CD14-positive monocyte (primary cell): ENCODE data around the gene RAVER1. TPM values are rescaled to one million over a fixed set of nuclear protein-coding genes. Genes with fewer than 3 reads are reported as not detected.

Source experiments
- DNase-seq, 3 donors: peaks; one replicate each; pipeline ENCODE4 v3.0.0-alpha.2; 2011 to 2022
- H2AFZ ChIP-seq: 2 replicates; pipeline ENCODE4 v1.6.0; 2012; ENCODE audit warnings: mild to moderate bottlenecking, low read depth, low read length, inconsistent platforms; ENCODE audit not compliant: insufficient read depth, poor library complexity, severe bottlenecking
- H3K27ac ChIP-seq, 2 donors: 1 replicate in 1 of 2; 2 replicates in 1 of 2; pipeline ENCODE4 v1.5.1; 2012 to 2013; ENCODE audit warnings: low read length in 2 of 2, control low read depth in 1 of 2, inconsistent platforms in 1 of 2, low read depth in 1 of 2, mild to moderate bottlenecking in 1 of 2
- H3K27me3 ChIP-seq, 2 donors: one replicate each; pipeline versions ENCODE4 v1.6.0 to v1.6.1; 2011 to 2013; ENCODE audit warnings: low read length in 2 of 2; ENCODE audit not compliant: control insufficient read depth in 2 of 2, insufficient read depth in 2 of 2
- H3K36me3 ChIP-seq, 2 donors: replicated peaks in 1 of 2; 1 replicate in 1 of 2; 2 replicates in 1 of 2; pipeline versions ENCODE4 v1.5.1 to v1.6.1; 2012 to 2013; ENCODE audit warnings: low read length in 2 of 2, control low read depth in 1 of 2, inconsistent platforms in 1 of 2, mild to moderate bottlenecking in 1 of 2; ENCODE audit not compliant: insufficient read depth in 2 of 2, control insufficient read depth in 1 of 2
- H3K4me1 ChIP-seq, 2 donors: 1 replicate in 1 of 2; 2 replicates in 1 of 2; pipeline versions ENCODE4 v1.5.1 to v1.6.1; 2012 to 2013; ENCODE audit warnings: low read length in 2 of 2, control low read depth in 1 of 2, inconsistent platforms in 1 of 2, mild to moderate bottlenecking in 1 of 2, moderate library complexity in 1 of 2; ENCODE audit not compliant: insufficient read depth in 2 of 2, control insufficient read depth in 1 of 2
- H3K4me2 ChIP-seq: replicated peaks from 2 replicates; pipeline ENCODE3; 2012; ENCODE audit warnings: low read length, moderate library complexity, mild to moderate bottlenecking; ENCODE audit not compliant: poor library complexity, severe bottlenecking; ENCODE audit errors: extremely low read depth
- H3K4me3 ChIP-seq, 3 experiments: fragments of 200-600 bp in 1 of 3; sonication (generic) in 1 of 3; replicated peaks in 1 of 3; 1 replicate in 2 of 3; 2 replicates in 1 of 3; pipeline ENCODE4 v1.5.1; 2011 to 2013; ENCODE audit warnings: low read length in 3 of 3, mild to moderate bottlenecking in 3 of 3, control low read depth in 2 of 3, low read depth in 2 of 3, inconsistent platforms in 1 of 3, moderate library complexity in 1 of 3
- H3K79me2 ChIP-seq: 2 replicates; pipeline ENCODE4 v1.6.0; 2012; ENCODE audit warnings: mild to moderate bottlenecking, control low read depth, inconsistent platforms, low read length, moderate library complexity; ENCODE audit not compliant: insufficient read depth
- H3K9ac ChIP-seq: 2 replicates; pipeline ENCODE4 v1.6.0; 2017; ENCODE audit warnings: low read length, mild to moderate bottlenecking; ENCODE audit not compliant: insufficient read depth, poor library complexity, severe bottlenecking
- H3K9me3 ChIP-seq, 2 donors: replicated peaks in 1 of 2; 1 replicate in 1 of 2; 2 replicates in 1 of 2; pipeline versions ENCODE4 v1.5.1 to v1.6.1; 2012 to 2013; ENCODE audit warnings: low read length in 2 of 2, control low read depth in 1 of 2; ENCODE audit not compliant: control insufficient read depth in 1 of 2, insufficient read depth in 1 of 2
- H4K20me1 ChIP-seq: 2 replicates; pipeline ENCODE4 v1.6.0; 2012; ENCODE audit warnings: mild to moderate bottlenecking, low read length, control low read depth, moderate library complexity; ENCODE audit not compliant: insufficient read depth
- H3K27ac Mint-ChIP-seq, 7 donors: one replicate each; pipeline ENCODE4 v1.8.0; 2020; ENCODE audit warnings: mild to moderate bottlenecking in 7 of 7, mixed read lengths in 7 of 7, moderate library complexity in 6 of 7, inconsistent platforms in 2 of 7
- H3K27me3 Mint-ChIP-seq, 3 donors: one replicate each; pipeline ENCODE4 v1.8.0; 2021 to 2022; ENCODE audit warnings: low read depth in 3 of 3, mild to moderate bottlenecking in 3 of 3, mixed read lengths in 3 of 3, moderate library complexity in 3 of 3, inconsistent platforms in 1 of 3
- H3K36me3 Mint-ChIP-seq, 2 donors: one replicate each; pipeline ENCODE4 v1.8.0; 2020; ENCODE audit warnings: mixed read lengths in 2 of 2, inconsistent platforms in 1 of 2, mild to moderate bottlenecking in 1 of 2
- H3K4me1 Mint-ChIP-seq: one replicate; pipeline ENCODE4 v1.8.0; 2020; ENCODE audit warnings: mild to moderate bottlenecking, mixed read lengths
- H3K4me3 Mint-ChIP-seq, 2 donors: one replicate each; pipeline ENCODE4 v1.8.0; 2020; ENCODE audit warnings: mild to moderate bottlenecking in 2 of 2, mixed read lengths in 2 of 2, moderate library complexity in 1 of 2
- H3K9me3 Mint-ChIP-seq, 7 donors: one replicate each; pipeline ENCODE4 v1.8.0; 2020 to 2022; ENCODE audit warnings: mixed read lengths in 7 of 7, mild to moderate bottlenecking in 6 of 7, moderate library complexity in 6 of 7, inconsistent platforms in 2 of 7
- WGBS: methylation state at CpG from one replicate; pipeline ENCODE4 v1.1.5; 2013; ENCODE audit warnings: missing lambda C conversion rate; ENCODE audit not compliant: insufficient coverage; 5-methylcytosine and 5-hydroxymethylcytosine counted together
- intact Hi-C, 2 donors: fragments of 100-400 bp; cut with micrococcal nuclease; formaldehyde crosslinking; loops; one replicate each; pipeline versions ENCODE4 v1.15.0 to v1.15.1; 2023
- polyA plus RNA-seq, 3 donors: library from polyadenylated mRNA; depleted of rRNA in 1 of 3; unstranded in 2 of 3; stranded (reverse) in 1 of 3; fragments of 300-500 nt in 2 of 3; fragments of >200 nt in 1 of 3; fragmentation: Illumina TruSeq in 2 of 3; gene quantifications; 1 replicate in 2 of 3; 2 replicates in 1 of 3; pipeline ENCODE4 v1.2.3, GENCODE V29; 2012 to 2021
- small RNA-seq: library from RNA; depleted of rRNA; stranded (forward); fragments of <200 nt; gene quantifications from one replicate; pipeline ENCODE3, GENCODE V24; 2012; ENCODE audit warnings: low read depth; ENCODE audit not compliant: insufficient read length
- TF ChIP-seq, protein P1 (sequence below): fragments of 200-600 bp; IDR thresholded peaks from one replicate; pipeline ENCODE4 v1.8.0; 2022; ENCODE audit warnings: antibody characterized with exemption, mild to moderate bottlenecking

RAVER1 gene
- polyA plus RNA-seq, 3 donors = 6.0 to 20.7 (median 9.0) TPM

DNA sequence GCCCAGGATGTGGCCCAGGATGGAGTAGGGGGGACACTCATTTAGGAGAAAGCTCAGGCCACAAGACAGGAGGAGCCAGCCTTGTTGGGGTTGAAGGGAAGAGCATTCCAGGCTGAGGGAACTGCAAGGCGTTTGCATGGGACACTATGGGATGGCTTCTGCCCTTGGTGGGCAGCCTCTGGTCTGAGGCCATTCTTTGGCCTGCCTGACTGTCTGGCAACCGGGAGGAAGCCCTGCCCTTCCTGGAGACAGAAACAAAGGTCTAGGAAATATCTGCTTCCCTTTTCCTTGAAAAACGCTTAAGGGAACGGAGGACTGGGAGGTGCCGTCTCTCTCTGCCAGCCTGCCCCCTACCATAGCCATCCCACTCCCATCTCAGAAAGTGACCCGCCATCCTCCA, 65.3 kb downstream of the RAVER1 start:
- Mint-ChIP-seq H3K4me1 (peaks cover 28% of the 10 kb centered on the region), H3K4me3 (peak overlapping the region in 1 of 2 donors; percentile 21), H3K27me3 (peaks cover 3 to 7% (median 3%) of the 10 kb centered on the region in 3 donors), H3K27ac (peak overlapping the region in 4 of 7 donors; percentile 35 to 70 (median 62)), H3K9me3 (peaks cover 0 to 3% (median 0%) of the 10 kb centered on the region in 7 donors), H3K36me3 (peaks cover 5 to 14% of the 10 kb centered on the region in 2 donors)
- Histone ChIP-seq H2AFZ (peak overlapping the region; percentile 63), H3K4me2 (no peak overlapping the region), H3K4me1 (peaks cover 36 to 39% of the 10 kb centered on the region in 2 donors), H3K79me2 (peaks cover 22% of the 10 kb centered on the region), H3K27me3 (no peaks in the 10 kb centered on the region), H3K36me3 (no peaks in the 10 kb centered on the region), H3K9ac (no peak overlapping the region), H3K4me3 (no peak overlapping the region), H3K27ac (no peak overlapping the region), H3K9me3 (no peaks in the 10 kb centered on the region), H4K20me1 (peaks cover 21% of the 10 kb centered on the region)
- WGBS = 35% methylated on average over 6 of the region's 6 CpGs
- TF ChIP-seq, protein P1, sequence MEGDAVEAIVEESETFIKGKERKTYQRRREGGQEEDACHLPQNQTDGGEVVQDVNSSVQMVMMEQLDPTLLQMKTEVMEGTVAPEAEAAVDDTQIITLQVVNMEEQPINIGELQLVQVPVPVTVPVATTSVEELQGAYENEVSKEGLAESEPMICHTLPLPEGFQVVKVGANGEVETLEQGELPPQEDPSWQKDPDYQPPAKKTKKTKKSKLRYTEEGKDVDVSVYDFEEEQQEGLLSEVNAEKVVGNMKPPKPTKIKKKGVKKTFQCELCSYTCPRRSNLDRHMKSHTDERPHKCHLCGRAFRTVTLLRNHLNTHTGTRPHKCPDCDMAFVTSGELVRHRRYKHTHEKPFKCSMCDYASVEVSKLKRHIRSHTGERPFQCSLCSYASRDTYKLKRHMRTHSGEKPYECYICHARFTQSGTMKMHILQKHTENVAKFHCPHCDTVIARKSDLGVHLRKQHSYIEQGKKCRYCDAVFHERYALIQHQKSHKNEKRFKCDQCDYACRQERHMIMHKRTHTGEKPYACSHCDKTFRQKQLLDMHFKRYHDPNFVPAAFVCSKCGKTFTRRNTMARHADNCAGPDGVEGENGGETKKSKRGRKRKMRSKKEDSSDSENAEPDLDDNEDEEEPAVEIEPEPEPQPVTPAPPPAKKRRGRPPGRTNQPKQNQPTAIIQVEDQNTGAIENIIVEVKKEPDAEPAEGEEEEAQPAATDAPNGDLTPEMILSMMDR = no peak
- intact Hi-C loops = no loop called here
- DNase-seq = no peak

DNA sequence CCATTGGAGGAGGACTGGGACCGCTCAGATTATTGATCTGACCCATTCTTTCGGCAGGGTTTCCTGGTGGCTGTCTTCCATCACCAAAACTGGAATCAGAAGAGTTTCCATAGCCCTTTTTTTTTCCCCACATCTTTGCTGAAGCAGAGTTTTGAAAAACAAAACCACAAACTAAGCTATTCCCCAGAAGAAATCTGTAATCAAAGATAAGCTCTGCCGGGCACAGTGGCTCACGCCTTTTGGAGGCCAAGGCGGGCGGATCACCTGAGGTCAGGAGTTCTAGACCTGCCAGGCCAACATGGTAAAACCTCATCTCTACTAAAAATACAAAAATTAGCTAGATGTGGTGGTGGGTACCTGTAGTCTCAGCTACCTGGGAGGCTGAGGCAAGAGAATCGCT, 66.6 kb downstream of the RAVER1 start:
- Histone ChIP-seq H3K9ac (no peak overlapping the region), H3K4me2 (no peak overlapping the region), H3K36me3 (no peaks in the 10 kb centered on the region), H3K27me3 (no peaks in the 10 kb centered on the region), H2AFZ (no peak overlapping the region), H3K27ac (no peak overlapping the region), H3K79me2 (peaks cover 8% of the 10 kb centered on the region), H3K4me1 (peaks cover 22 to 26% of the 10 kb centered on the region in 2 donors), H3K4me3 (no peak overlapping the region), H4K20me1 (peaks cover 7% of the 10 kb centered on the region), H3K9me3 (no peaks in the 10 kb centered on the region)
- H3K27ac Mint-ChIP-seq = no peak overlapping the region
- H3K36me3 Mint-ChIP-seq = peaks cover 1% of the 10 kb centered on the region in 2 donors
- peaks cover 3 to 12% (median 3%) of the 10 kb centered on the region in 3 donors for H3K27me3 Mint-ChIP-seq
- peaks cover 16% of the 10 kb centered on the region for H3K4me1 Mint-ChIP-seq
- intact Hi-C loops = no loop called here
- H3K4me3 Mint-ChIP-seq = no peak overlapping the region
- TF ChIP-seq, protein P1 = no peak
- peaks cover 0 to 3% (median 0%) of the 10 kb centered on the region in 7 donors for H3K9me3 Mint-ChIP-seq
- 85% methylated on average over 3 of the region's 7 CpGs for WGBS
- no peak for DNase-seq

Small RNAs within 50 kb of the gene (small RNA-seq; reads per million reads assigned to genes)
- gene AC011511.1 (not detected), gene AC011511.4 (not detected)

Other genes starting within 250 kb of the RAVER1 start
- gene SHFL, start 247.2 kb downstream of the RAVER1 start, polyA plus RNA-seq = 100 to 1,000 TPM in 1 of 3 donors, 10 to 100 TPM in 2; 12.6 to 106 (median 17.6) TPM
- gene ANGPTL6, start 230.9 kb downstream of the RAVER1 start, polyA plus RNA-seq = 1 to 10 TPM in 1 of 3 donors, not detected in 2; 2.1 TPM
- 10 to 100 TPM in 1 of 3 donors, 1 to 10 TPM in 2; 7.2 to 26.2 (median 7.6) TPM for gene PPAN, start 227.2 kb downstream of the RAVER1 start, polyA plus RNA-seq
- 1 to 10 TPM in 1 of 3 donors, under 1 TPM in 2; 0.50 to 10.0 (median 0.69) TPM for gene P2RY11, start 221.8 kb downstream of the RAVER1 start, polyA plus RNA-seq
- 100 to 1,000 TPM; 148 to 368 (median 166) TPM for gene EIF3G, start 213.6 kb downstream of the RAVER1 start, polyA plus RNA-seq
- gene DNMT1, start 138.6 kb downstream of the RAVER1 start, polyA plus RNA-seq = 10 to 100 TPM; 17.6 to 72.5 (median 19.0) TPM
- 1 to 10 TPM in 1 of 3 donors, under 1 TPM in 2; 0.40 to 2.0 (median 0.55) TPM for gene S1PR2, start 102.2 kb downstream of the RAVER1 start, polyA plus RNA-seq
- 10 to 100 TPM; 20.4 to 40.2 (median 22.7) TPM for gene MRPL4, start 81.3 kb downstream of the RAVER1 start, polyA plus RNA-seq
- gene ICAM1, start 62.4 kb downstream of the RAVER1 start, polyA plus RNA-seq = 100 to 1,000 TPM in 1 of 3 donors, 10 to 100 TPM in 2; 21.6 to 118 (median 40.8) TPM
- gene ICAM4, start 46.6 kb downstream of the RAVER1 start, polyA plus RNA-seq = 10 to 100 TPM in 2 of 3 donors, 1 to 10 TPM in 1; 5.5 to 17.3 (median 11.2) TPM
- 1 to 10 TPM in 1 of 3 donors, under 1 TPM in 1, not detected in 1; 0.21 to 2.1 TPM for gene ICAM5, start 43.6 kb downstream of the RAVER1 start, polyA plus RNA-seq
- 10 to 100 TPM in 1 of 3 donors, 1 to 10 TPM in 2; 3.5 to 11.7 (median 9.4) TPM for gene ZGLP1, start 23.7 kb downstream of the RAVER1 start, polyA plus RNA-seq
- 1 to 10 TPM; 5.5 to 6.8 (median 6.7) TPM for gene FDX2, start 17.5 kb downstream of the RAVER1 start, polyA plus RNA-seq
- gene ICAM3, start 6.1 kb upstream of the RAVER1 start, polyA plus RNA-seq = 100 to 1,000 TPM; 189 to 234 (median 198) TPM
- 100 to 1,000 TPM in 2 of 3 donors, 10 to 100 TPM in 1; 82.9 to 441 (median 113) TPM for gene TYK2, start 47.0 kb upstream of the RAVER1 start, polyA plus RNA-seq
- 100 to 1,000 TPM in 1 of 3 donors, 10 to 100 TPM in 2; 49.3 to 575 (median 54.9) TPM for gene CDC37, start 70.0 kb upstream of the RAVER1 start, polyA plus RNA-seq
- 10 to 100 TPM in 1 of 3 donors, 1 to 10 TPM in 2; 4.7 to 14.8 (median 5.8) TPM for gene PDE4A, start 87.0 kb upstream of the RAVER1 start, polyA plus RNA-seq
- gene KEAP1, start 169.8 kb upstream of the RAVER1 start, polyA plus RNA-seq = 10 to 100 TPM; 26.0 to 32.6 (median 26.1) TPM
- under 1 TPM in 2 of 3 donors, not detected in 1; 0.18 to 0.46 TPM for gene S1PR5, start 183.9 kb upstream of the RAVER1 start, polyA plus RNA-seq
- 10 to 100 TPM; 10.7 to 52.8 (median 11.9) TPM for gene ATG4D, start 210.4 kb upstream of the RAVER1 start, polyA plus RNA-seq
- 10 to 100 TPM in 1 of 3 donors, 1 to 10 TPM in 2; 3.9 to 21.0 (median 6.1) TPM for gene KRI1, start 232.5 kb upstream of the RAVER1 start, polyA plus RNA-seq
- gene CDKN2D, start 235.4 kb upstream of the RAVER1 start, polyA plus RNA-seq = 100 to 1,000 TPM; 115 to 166 (median 130) TPM